CD1c-positive myeloid dendritic cell (primary cell): Measurements from ENCODE around the gene PDE4D.

Experiments
- DNase-seq: peaks from one replicate; pipeline ENCODE4 v3.0.0-alpha.2; 2016; ENCODE audit errors: extremely low spot score

Gene PDE4D

DNA sequence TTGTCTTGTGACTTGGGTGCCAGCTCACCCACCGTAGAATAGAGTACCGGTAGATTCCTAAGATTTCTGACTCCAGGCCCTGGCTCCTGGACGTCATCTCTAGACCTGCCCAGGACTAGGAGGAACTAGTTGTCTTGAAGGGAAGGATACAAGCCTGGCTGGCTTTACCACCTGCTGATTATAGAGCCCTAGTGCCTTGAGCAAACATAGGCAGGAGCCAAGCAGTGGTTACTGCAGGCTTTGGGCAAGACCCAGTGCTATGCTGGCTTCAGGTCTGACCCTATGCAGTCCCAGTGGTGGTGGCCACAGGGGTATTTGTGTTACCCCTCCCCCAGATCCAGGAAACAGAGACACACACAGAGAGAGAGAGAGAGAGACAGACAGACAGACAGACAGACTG, 606.2 kb downstream of the PDE4D start:
- DNase-seq = no peak

DNA sequence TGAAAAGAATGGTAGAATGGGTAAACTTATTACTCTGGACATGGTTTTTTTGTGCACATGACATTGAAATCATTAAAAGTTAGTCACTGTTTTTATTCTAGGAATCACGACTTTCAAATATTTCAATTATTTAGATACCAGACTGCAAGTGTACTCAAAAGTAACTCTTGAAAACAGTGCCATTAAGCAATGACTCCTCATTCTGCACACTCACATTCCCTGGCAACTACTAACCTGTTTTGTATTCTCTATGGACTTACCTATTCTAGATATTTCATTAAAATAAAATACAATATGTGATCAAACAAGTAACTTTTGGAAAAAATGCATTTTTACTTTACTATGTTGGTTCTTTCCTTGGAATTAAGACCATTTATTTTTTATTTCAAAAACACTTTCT, 607.0 kb downstream of the PDE4D start:
- no peak for DNase-seq

- no peak for DNase-seq
Observed at GRCh38 chr5:59285300-59286016, 608.1 kb downstream of the PDE4D start.

DNA sequence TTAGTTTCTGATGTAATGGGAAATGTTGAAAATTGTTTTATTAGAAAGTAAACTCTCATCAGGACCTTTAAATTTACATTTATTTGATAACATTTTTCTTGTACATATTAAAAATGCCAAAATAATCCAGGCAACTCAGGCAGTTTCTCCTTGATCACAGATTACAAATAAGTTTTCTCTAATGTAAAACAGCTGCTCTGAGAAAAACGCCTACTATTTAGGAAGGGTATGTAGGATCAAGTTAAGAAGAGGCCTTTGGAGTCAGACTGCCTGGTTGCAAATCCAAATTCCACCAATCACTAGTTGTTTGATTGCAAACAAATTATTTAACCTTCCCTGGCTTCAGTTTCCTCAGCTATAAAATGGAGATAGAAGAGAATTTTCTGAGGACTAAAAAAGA, 610.8 kb downstream of the PDE4D start:
- no peak for DNase-seq

GRCh38 chr5:59279979-59280378, 613.5 kb downstream of the PDE4D start:
- no peak for DNase-seq

DNA sequence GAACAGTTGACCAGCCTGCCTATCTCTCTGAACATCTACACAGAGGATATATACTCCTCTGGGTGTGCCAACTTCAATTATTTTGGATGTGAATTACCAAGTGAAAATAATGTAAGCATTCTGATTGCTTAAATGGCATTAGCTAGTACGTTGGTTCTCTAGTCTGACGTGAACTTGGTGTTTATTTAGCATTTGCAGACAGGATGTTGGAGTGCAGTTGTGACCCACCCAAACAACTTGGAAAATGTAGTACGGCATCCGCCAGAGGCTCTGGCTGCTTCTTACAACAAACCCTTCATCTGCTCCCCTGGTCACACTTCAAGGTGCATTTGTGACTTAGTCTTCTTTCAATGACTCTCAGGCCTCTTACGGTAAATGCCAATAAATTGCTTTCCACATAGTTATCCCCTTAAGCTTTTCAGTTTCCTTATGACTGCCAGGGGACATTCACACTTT, 616.6 kb downstream of the PDE4D start:
- DNase-seq = no peak

DNA sequence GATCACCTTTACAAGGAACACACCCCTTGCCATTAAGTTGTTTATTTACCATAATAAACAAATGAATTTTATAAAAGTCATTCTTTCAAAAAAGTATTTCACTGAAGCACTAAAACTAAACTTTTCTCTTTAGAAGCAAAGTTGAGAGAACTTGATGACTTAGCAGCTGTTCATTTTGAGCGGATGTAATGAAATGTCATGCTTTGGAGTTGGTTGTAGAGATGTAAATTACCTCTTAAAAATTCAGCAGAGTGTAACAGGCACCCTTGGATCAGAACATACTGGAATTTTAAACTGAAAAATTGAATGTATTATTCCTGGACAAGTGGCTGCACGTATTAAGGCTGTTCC, 617.2 kb downstream of the PDE4D start:
- DNase-seq = no peak

- DNase-seq = peak; percentile 29
Observed at GRCh38 chr5:59275510-59276324, 617.8 kb downstream of the PDE4D start.

GRCh38 chr5:59275170-59275509, 618.4 kb downstream of the PDE4D start:
- DNase-seq = no peak

- DNase-seq = no peak
Observed at GRCh38 chr5:59274106-59274636, 619.4 kb downstream of the PDE4D start.

- no peak for DNase-seq
Observed at GRCh38 chr5:59272809-59273427, 620.6 kb downstream of the PDE4D start.

- peak; percentile 10 for DNase-seq
Observed at GRCh38 chr5:59268756-59269415, 624.6 kb downstream of the PDE4D start.

- DNase-seq = no peak
Observed at GRCh38 chr5:59267033-59267432, 626.5 kb downstream of the PDE4D start.

DNA sequence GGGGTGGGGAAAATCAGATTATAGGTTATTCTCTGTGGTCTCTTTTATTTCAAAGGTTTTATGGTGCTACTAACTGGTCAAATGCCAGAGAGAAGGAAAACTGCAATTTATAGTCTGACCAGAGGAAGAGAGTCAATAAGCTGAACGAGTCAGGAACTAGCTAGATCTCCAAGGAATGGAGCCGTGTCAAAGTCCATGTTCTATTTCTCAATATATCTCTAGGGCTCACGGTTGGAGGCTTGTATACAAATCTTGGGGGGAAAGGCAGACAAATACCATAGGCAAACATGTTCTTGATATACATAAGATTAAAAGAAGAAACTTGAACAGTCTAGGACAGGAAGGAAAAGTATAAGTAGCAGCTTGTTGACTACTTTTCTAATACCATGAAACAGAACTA, 627.1 kb downstream of the PDE4D start:
- no peak for DNase-seq

DNA sequence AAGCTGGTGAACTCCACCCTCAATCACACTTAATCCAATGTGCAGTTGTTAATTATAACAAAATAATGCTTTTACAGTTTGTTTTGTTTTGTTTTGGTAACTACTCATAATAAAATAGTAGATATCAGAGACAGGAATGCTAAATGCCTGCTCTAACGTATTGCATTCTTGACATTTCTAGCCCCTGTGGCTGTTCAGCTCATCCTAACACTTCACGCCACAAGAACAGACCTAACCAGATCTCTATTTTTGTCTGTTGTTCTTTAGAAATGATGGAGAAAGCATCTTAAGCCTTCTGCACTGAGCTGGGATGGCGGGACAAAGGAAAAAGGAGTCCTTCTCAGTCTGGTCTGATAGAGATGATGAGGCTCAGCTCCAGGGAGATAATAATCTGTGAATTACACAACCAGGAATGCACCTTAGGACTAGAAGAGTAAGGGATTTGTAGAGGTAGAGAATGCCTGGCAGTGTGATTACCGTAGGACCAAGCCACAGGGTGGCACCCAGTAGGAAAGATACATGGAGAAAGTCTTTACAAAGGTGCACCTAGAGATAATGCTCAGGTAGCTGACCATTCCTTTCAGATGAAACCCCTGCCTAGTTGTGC, 628.8 kb downstream of the PDE4D start:
- no peak for DNase-seq

- DNase-seq = no peak
Observed at GRCh38 chr5:59264013-59264412, 629.5 kb downstream of the PDE4D start.

DNA sequence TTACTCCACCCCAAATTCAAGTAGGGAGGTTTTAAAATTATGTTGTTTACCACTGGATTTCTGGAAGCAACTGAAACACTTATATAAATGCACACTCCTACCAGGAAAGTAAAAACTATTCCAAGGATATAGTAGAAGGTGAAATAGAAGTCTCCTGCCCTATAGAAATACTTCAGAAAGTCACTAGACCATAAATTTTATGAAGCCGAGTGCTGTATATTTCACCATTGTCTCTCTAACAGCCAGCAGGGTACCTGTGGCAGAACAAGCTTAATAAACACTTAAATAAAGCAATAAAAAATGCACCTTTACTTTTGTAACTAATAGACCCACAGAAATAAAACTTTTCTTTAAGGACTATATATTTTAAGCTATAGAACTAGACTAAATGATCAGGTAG, 631.6 kb downstream of the PDE4D start:
- DNase-seq = no peak

- no peak for DNase-seq
Observed at GRCh38 chr5:59260973-59261372, 632.6 kb downstream of the PDE4D start.

GRCh38 chr5:59260200-59260599, 633.3 kb downstream of the PDE4D start:
- DNase-seq = no peak

- no peak for DNase-seq
Observed at GRCh38 chr5:59259237-59259636, 634.3 kb downstream of the PDE4D start.

DNA sequence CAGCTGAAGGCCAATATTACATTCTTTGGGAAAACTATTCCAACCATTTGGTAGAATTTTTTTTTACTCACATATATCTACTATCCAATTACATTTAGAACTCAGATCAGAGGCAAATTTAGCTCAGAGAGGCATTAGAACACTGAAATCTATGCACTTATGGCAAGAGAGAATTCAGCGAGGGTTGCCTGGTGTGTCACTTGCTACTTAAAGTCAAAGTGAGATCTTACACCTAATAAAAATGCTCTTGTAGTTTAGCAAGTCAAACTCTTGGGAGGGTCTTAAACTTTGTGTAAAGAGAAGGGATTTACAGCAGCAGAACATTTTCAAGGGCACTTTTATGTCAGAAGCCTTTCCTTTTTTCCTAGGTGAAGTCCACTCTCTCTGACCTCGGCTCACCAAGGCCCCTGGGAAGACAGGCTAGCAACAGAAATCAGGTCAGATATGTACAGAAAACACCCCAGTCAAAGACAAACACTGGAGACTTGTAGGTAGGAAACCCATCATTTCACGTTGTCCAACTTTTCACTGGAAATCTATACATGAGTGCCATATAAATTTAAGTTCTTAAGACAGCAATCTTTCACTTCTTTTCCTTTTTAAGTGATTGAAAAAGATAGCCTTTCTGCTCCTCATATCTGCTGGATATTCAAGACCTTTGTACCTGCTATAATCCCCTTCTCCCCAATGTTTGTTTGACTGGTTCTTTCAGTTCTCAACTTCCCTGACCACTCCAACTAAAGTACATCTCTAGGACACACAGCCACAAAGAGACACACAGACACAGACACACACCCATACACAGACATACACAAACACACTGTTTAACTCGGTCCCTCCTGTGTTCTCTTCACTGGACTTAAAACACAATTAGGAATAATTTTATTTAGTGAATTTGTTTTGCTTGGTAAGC, 635.8 kb downstream of the PDE4D start:
- no peak for DNase-seq
